GM21723 (cell line): Measurements from ENCODE around the gene SBF2.
"Not testable (repeated sequence)": the region's sequence is repeated elsewhere in the genome, so short reads cannot be mapped to it uniquely, and the experiment has no call there.

Experiments
- ATAC-seq: cut with Tn5 transposase; IDR thresholded peaks from one replicate; pipeline ENCODE4 v1.9.1; 2021; ENCODE audit warnings: mild to moderate bottlenecking, moderate library complexity; ENCODE audit not compliant: unreplicated experiment

The SBF2 gene

GRCh38 chr11:10075141-10075540 is 218.9 kb downstream of the SBF2 start:
- no peak for ATAC-seq

- no peak for ATAC-seq
Measured at GRCh38 chr11:10072841-10073240, 221.2 kb downstream of the SBF2 start.

GRCh38 chr11:10072142-10072541 is 221.9 kb downstream of the SBF2 start:
- no peak for ATAC-seq

- no peak for ATAC-seq
Measured at GRCh38 chr11:10067629-10068300, 226.3 kb downstream of the SBF2 start.

- ATAC-seq = no peak
Measured at GRCh38 chr11:10066441-10066840, 227.6 kb downstream of the SBF2 start.

GRCh38 chr11:10064828-10065227 is 229.2 kb downstream of the SBF2 start:
- no peak for ATAC-seq

GRCh38 chr11:10058356-10058755 is 235.7 kb downstream of the SBF2 start:
- ATAC-seq = no peak

- ATAC-seq = no peak
Measured at GRCh38 chr11:10051868-10052586, 242.0 kb downstream of the SBF2 start.

GRCh38 chr11:10050561-10050960 is 243.5 kb downstream of the SBF2 start:
- ATAC-seq = no peak

GRCh38 chr11:10049756-10050155 is 244.3 kb downstream of the SBF2 start:
- ATAC-seq = no peak

GRCh38 chr11:10048350-10048749 is 245.7 kb downstream of the SBF2 start:
- ATAC-seq = no peak

- no peak for ATAC-seq
Measured at GRCh38 chr11:10044618-10045017, 249.4 kb downstream of the SBF2 start.

GRCh38 chr11:10042699-10043098 is 251.3 kb downstream of the SBF2 start:
- no peak for ATAC-seq

GRCh38 chr11:10041748-10042446 is 252.1 kb downstream of the SBF2 start:
- ATAC-seq = no peak

- ATAC-seq = no peak
Measured at GRCh38 chr11:10041332-10041731, 252.7 kb downstream of the SBF2 start.

GRCh38 chr11:10038521-10039302 is 255.3 kb downstream of the SBF2 start:
- no peak for ATAC-seq

GRCh38 chr11:10035932-10036331 is 258.1 kb downstream of the SBF2 start:
- not testable (repeated sequence) for ATAC-seq

GRCh38 chr11:10032935-10033334 is 261.1 kb downstream of the SBF2 start:
- ATAC-seq = no peak

GRCh38 chr11:10030122-10030490 is 263.9 kb downstream of the SBF2 start:
- ATAC-seq = no peak

- ATAC-seq = no peak
Measured at GRCh38 chr11:10029386-10030121, 264.5 kb downstream of the SBF2 start.

GRCh38 chr11:10026514-10026913 is 267.5 kb downstream of the SBF2 start:
- ATAC-seq = no peak
